Middle frontal gyrus (tissue), 1 donor: ENCODE measurements around the gene CCDC30.

Experiments used
- DNase-seq: peaks from one replicate; pipeline ENCODE4 v3.0.0-alpha.2; 2015; ENCODE audit warnings: low spot score; ENCODE audit errors: extremely low spot score

Gene CCDC30

GRCh38 chr1:42690477-42691156 lies 227.5 kb downstream of the CCDC30 start:
- DNase-seq = no peak

- no peak for DNase-seq
Observed at GRCh38 chr1:42691157-42691498, 228.0 kb downstream of the CCDC30 start.

GRCh38 chr1:42692461-42692860 lies 229.4 kb downstream of the CCDC30 start:
- no peak for DNase-seq

DNA sequence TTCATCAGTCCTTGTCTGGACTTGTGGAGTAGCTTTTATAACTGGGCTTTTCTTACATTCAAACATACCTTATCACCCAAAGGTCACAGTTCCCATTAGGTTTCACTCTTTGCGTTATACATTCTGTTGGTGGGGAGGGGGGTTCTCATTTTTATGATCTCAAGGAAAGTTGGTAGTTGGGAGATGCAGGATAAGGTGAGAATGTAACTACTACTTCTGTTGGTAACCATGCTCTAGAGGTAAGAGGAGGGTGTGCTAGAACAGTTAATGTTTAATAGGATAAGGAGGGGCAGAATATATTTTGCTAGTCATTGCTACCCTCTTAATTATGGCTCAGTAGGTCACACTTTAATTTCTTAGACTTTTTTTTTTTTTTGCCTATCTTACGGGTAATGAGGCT lies 229.8 kb downstream of the CCDC30 start:
- DNase-seq = no peak

GRCh38 chr1:42698081-42698813 lies 235.2 kb downstream of the CCDC30 start:
- no peak for DNase-seq

DNA sequence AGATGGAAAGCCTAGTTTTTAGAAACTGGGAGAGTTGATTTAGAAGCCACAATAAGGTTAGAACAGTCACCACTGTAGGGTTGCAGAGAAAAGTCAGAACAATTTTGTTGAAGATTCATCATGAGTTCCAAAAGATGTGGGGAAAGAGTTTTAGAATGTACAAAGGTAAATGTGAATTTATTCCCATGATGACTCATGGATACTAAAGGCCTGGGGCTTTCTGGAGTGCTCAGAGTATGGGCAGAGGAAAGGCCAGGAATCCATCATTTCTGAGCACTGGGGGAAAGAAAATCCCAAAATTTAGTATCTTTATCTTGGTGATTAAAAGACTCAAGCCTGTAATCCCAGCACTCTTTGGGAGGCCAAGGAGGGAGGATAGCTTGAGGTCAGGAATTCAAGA lies 236.9 kb downstream of the CCDC30 start:
- no peak for DNase-seq

DNA sequence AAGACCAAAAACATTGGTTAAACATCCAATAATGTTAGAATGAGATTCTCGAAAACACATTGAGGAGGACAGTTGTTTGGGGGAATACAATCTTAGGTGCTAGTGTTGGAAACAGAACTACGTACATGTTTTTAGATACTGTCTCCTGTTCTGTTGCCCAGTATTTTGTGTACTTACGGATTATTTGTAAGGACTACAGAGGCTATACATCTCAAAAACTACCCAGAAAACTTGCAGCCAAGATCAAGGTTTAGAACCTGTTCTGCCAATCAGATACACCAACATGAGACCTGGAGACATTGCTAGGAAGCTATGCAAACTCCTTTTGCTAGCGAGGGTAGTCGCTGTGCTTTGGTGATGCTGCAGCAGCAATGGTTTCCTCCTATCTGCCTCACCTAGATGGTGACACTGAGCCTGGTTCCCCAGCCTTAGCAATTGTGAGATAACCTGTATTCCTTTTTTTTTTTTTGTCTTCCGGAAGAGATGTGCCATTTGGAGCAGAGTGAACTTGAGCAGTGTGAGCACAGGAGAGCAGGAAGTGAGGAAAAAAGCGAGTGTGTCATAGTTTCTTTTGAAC lies 240.9 kb downstream of the CCDC30 start:
- DNase-seq = no peak
